Stimulated activated CD4-positive, alpha-beta T cell treated with anti-CD3 and anti-CD28 coated beads, Interleukin-15, amount 100 ng/mL, for 48 hours (primary cell): ENCODE results near the gene TSKU.

Experiments used
- DNase-seq, 2 donors: peaks; one replicate each; pipeline ENCODE4 v3.0.0-alpha.2; 2020; ENCODE audit warnings: low read depth in 2 of 2

The TSKU gene

DNA sequence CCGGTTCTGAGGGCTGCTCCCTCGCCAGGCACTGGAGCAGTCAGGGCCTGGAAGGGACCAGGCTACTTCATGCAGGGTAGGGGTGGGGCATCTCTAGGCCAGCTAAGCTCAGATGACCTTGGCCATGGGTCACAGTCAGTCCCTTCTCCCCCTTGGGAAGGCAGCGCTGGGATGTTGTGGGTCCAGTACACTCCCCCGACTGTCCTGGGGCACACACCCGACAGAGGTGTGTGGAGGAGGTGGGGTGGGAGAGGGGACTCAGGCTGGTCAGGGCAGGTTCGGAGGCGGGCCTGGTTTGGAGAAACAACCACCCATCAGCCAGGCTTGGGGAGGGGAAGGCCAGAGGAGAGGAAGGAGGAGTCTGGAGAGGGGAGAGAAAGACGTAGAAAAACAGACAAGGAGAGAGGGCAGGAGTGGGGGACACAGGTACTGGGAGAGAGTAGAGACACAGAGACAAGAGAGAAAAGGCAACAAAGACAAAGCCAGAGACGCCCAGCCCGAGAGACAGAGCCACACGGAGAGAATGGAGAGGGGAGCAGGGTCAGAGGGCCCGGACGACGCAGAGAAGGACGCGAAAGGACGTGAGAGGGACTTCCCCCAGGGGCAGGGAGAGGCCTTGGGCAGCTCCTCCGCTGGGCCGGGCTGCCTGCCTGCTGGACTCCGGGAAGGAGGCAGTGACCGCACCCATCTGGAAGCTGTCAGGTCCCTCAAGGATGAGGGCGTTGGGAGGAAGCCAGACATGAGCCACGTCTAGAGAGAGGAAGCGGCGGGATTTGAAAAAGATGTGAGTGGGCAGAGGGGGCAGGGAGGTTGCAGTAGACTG, 30.6 kb upstream of the TSKU start:
- DNase-seq = no peak

- DNase-seq = no peak
Observed at GRCh38 chr11:76753449-76753848, 29.7 kb upstream of the TSKU start.

DNA sequence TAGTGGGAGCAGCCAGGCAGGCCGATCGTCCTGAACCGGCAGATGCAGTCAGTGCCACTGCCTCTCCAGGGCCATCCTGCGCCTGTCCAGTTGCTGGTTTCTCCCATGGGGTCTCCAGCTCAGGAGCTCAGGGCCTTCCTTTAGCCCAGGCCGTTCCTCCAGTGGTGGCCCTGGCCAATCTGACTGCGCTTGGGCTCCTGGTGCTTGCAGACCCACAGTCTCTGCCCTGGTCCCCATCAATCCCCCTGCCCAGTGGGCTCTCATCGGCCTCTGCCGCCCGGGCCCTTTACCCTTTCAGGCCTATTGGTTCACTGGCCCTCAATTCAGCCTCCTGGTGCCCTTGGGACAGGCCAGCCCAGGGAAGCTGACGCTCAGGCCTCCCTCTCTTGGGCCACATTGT, 29.2 kb upstream of the TSKU start:
- DNase-seq = no peak

DNA sequence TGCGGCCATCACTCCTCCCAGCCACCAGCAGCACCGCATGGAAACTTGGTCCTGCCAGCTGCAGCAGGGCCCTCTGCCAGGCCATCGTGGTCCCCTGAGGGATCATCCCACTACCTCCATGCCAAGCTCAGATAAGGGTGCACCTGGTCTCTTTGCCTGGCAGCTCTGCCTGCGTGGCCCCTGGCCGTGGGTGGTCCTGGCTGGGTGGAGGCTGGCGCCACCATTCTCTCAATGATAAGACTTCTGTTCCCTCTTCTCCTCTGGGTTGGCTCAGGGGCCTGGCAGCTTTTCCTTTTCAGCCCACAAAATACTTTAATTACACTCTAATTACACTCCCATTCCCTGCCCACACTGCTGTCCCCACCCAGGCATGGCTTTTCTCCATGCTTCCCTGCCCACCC, 26.8 kb upstream of the TSKU start:
- no peak for DNase-seq

DNA sequence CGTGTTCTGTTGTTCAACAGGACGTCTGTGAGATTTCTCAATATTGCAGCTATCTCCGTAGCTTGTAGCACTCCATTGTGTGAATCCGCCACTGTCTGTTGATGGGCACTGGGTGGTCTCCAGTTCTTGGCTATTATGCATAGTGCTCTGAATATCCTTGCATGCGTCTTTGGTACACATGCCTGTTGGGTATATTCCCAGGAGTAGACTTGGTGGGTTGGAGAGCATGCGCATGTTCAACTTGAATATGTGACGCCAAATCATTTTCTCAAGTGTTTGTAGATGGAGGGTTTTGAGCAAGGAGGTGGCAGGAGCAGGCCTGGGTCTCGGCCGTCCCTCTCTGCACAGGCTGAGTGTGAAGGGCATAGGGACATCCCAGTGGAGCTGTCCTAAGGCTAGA, 24.8 kb upstream of the TSKU start:
- DNase-seq = no peak

- no peak for DNase-seq
Observed at GRCh38 chr11:76759092-76759491, 24.1 kb upstream of the TSKU start.

GRCh38 chr11:76759517-76759916, 23.6 kb upstream of the TSKU start:
- no peak for DNase-seq

- no peak for DNase-seq
Observed at GRCh38 chr11:76760236-76760635, 22.9 kb upstream of the TSKU start.

DNA sequence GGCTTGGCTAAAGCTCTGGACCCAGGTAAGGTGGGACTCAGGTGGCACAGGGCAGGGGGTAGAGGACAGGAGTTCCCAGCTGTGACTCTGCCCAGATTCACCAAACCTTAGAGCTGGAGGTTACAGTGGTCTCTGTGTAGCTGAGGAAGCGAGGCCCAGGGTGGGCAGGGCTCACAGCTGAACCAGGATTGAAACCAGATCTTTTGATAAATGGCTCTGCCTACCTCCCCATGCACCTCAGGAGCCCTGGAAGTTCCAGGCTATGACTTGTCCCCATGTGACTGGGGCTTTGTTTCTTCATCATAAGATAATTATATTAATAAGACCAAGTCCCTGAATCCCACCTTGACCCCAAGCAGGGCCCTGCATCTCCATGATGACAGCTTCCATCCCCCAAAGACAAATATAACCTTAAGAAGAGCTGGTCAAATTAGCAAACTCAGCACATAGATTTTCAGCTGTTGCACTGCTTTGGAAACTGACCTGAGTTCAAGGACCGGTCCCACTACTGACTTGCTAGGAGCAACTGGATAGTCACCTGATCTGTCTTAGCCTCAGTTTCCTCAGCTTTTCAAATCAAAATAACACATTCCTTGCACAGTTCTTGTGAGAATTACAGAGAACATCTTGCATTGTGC, 21.3 kb upstream of the TSKU start:
- no peak for DNase-seq

DNA sequence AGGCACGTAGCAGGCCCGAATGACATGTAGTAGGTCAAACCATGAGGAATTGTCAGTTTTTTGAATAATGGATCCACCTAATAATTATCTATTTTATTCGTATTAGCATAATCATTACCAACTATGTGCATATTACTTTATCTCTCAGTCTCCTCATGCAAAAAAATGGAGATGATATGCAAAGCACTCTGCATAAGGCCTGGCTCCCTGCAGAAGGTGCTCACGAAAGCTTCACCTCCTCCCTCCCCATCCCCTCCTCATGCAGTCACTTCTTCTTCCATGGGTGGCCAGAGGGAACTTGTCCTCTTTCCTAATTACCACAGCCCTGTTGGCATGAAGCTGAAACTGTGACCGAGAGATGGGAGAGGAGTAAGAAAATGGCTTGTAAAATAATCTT, 20.8 kb upstream of the TSKU start:
- no peak for DNase-seq

GRCh38 chr11:76762867-76763572, 20.1 kb upstream of the TSKU start:
- no peak for DNase-seq

- DNase-seq = no peak
Observed at GRCh38 chr11:76763573-76764346, 19.4 kb upstream of the TSKU start.

DNA sequence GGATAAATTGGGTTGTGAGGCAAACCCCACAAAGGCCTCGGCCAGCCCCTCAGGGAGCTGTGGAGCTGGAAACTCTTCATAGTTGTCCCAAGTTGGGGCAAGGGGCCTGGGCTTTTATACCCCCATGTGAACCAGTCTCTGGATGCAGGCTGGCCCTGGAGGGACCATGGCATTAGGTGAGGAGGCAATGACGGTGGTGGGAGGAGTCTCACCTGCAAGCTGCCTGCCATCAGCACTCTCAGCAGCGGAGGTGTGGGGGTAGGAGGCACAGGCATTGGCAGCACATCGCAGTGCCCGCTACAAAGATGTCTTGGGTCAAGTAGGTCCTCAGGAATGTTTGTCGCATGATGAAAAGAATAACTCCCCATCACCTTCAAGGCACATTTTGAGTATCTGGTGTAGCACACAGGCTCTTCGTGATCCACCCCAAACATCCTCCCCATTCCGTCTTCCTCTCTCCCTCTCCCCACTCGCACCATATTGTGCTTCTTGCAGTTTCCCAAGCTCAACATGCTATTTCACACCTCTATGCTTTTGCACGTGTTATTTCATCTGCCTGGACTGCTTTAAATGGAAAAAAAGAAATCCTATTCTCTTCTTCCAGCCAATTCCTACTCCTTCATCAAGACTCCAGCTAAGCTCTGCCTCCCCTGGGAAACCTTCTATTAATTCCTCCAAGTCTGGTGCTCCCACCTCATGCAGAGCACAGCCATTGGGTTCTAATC, 18.1 kb upstream of the TSKU start:
- DNase-seq = no peak

DNA sequence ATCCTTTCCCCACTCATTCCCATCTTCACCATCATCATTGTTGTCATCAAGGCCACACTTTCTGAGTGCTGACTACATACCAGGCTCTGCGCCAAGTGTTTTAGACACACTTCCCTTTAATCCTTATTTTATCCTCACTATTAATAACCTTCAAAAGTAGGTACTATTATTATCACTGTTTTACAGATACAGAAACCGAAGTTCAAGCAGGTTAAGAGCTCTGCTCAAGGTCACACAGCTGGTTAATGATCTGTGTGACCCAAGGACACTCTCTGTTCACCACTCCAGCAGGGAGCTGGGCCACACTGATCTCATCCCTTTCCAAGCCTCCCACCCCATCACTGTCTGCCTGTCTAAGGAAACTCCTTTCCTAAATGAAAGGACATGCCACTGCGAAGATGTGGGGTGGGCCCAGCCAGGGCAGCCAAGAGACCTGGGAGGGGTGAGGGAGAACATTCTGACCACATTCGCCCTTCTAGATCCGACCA, 17.2 kb upstream of the TSKU start:
- DNase-seq = no peak

DNA sequence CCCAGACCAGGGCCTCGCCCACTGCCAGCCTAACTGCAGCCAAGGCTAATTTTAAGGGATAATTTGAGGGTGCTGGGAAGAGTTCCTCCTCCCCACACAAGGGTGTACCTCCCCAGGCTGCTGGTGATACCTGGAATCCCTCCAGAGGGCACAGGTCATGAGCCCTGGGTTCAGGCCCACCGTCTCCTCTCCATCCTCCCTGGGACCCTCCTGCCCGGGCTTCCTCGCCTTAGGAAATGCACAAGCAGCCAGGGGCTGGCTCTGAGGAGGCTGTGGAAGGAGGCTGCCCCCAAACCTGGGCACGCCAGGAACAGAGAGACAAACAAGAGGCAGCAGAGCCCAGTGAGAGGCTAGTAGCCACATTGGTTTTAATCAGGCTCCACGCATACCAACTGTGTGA, 16.6 kb upstream of the TSKU start:
- DNase-seq = no peak

DNA sequence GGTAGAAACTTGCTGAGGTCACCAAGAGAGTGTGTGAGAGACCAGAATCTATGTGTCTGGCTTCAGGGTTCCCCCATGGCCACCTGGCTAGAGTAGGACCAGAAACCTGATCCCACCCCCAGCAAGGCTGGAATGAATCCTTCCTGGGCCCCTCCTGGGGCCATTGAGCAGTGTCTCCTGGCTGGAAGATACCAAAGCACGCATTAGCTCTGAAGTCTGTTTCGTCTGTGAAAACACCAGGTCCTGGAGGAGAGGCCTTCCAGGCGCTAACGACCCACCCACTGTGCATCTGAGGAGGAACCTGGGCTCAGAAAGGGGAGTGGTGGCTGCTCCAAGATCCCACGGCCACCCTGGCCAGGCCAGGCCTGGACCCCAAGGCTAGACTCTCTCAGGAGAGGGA, 15.5 kb upstream of the TSKU start:
- no peak for DNase-seq

- no peak for DNase-seq
Observed at GRCh38 chr11:76768088-76768908, 14.9 kb upstream of the TSKU start.

GRCh38 chr11:76768909-76769560, 14.1 kb upstream of the TSKU start:
- no peak for DNase-seq

DNA sequence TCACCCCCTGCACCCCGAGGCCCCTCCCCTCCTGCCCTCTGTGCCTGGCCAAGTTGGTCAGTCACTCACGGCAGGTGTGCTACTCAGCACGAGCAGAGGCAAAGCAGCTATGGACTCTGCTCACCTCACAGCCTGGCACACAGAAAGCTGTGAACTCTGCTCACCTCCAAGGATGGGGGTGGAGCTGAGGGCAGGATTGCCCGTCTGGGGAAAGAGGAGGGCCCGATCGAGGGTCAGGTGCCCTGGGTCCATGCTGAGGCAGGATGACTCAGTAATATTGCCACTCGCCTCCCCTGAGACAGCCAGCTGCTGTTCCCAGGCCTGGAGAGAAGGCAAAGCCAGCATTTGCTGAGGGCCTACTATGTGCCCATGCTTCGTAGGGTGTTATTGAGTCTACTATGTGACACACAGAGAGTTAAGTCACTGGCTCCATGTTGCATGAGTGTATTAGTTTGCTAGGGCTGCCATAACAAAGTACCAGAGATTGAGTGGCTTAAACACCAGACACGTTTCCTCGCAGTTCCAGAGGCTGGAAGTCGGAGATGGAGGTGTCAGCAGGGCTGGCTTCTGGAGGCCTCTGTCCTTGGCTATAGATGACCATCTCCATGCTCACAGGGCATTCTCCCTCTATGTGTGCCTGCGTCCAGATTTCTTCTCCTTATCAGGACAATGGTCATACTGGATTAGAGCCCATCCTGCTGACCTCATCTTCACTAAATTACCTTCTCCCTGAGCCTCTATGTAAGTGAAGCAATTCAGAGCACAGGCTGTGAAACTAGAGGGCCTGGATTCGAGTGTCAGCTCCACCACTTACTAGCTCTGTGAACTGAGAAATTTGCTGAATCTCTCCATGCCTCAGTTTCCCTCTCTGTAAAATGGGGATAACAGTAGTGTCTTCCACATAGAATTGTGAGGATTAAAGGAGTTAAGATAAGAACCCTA, 13.2 kb upstream of the TSKU start:
- no peak for DNase-seq
